ENCODE results near the gene ANKRD53. TPM values are rescaled to one million over a fixed set of nuclear protein-coding genes. Genes with fewer than 3 reads are reported as not detected.
"Not testable (repeated sequence)": the region's sequence is repeated elsewhere in the genome, so short reads cannot be mapped to it uniquely, and the experiment has no call there.

The ANKRD53 gene
- total RNA-seq, 2 donors from 2014 or later: 0.78 to 1.7 TPM

GRCh38 chr2:70992945-70993853 is 14.8 kb downstream of the ANKRD53 start:
- H3K4me3 ChIP-seq: peak overlapping the region; percentile 98 to 99
- peak overlapping the region in 1 of 2 donors; percentile 93 for H3K27ac ChIP-seq
- no peak for TF ChIP-seq CTCF (IDR thresholded peaks at IDR 0.05)
- H3K36me3 ChIP-seq: peaks cover 38% of the 10 kb centered on the region
- peaks cover 0 to 30% of the 10 kb centered on the region in 2 donors for H3K4me1 ChIP-seq
- H3K27me3 ChIP-seq: no peaks in the 10 kb centered on the region
- peak; percentile 38 for DNase-seq (ENCODE audit: low spot score)
- no peaks in the 10 kb centered on the region for H3K9me3 ChIP-seq

DNA sequence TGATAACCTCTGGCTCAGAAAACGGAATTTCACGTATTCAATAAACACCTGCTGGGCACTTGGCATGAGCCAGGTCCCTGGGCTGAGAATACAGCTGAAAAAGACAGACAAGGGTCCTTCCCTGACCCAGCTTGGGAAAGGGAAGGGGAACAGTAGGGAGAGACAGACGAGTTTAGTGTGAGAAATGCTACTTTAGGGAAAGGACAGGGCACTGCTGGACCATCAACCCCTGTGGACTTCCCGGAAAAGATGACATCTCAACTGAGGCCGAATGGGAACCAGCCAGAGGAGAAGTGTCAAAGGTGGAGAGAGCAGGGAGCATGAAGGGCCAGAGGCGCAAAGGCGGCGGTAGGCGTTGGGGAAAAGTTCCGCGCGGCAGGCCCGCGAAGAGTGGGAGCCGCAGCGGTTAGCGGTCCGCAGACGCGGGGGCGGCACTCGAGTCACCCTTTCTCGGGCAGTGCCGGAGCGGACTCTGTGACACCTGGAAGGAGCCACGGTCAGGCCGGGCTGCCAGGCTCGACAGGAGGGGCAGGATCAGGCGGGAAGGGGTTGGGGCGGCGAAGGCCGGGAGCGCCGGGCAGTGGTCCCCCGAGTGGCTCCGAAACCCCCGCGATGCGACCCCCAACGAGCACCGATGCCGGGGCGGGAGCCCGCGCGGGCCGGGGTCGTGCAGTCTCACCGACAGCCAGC is 15.7 kb downstream of the ANKRD53 start:
- peaks cover 28% of the 10 kb centered on the region for H3K36me3 ChIP-seq
- TF ChIP-seq CTCF (IDR thresholded peaks at IDR 0.05): no peak
- DNase-seq (ENCODE audit: low spot score): peak; percentile 58

GRCh38 chr2:70994699-70995425 is 16.4 kb downstream of the ANKRD53 start, which contains the start of gene TEX261:
TSS of gene TEX261 (minus strand) at chr2:70994873. CDS start at chr2:70994757, 116 bp downstream.
- TF ChIP-seq CTCF (IDR thresholded peaks at IDR 0.05): peak; percentile 68 to 72
- Histone ChIP-seq H3K4me3 (peak within 1 kb of the TSS; percentile 98 to 99), H3K36me3 (peaks cover 22% of the 10 kb centered on the region), H3K27ac (peak within 1 kb of the TSS; percentile 87 to 93), H3K9me3 (no peaks in the 10 kb centered on the region), H3K27me3 (no peaks in the 10 kb centered on the region), H3K4me1 (peaks cover 0 to 23% of the 10 kb centered on the region in 2 donors)
- peak; percentile 82 for DNase-seq (ENCODE audit: low spot score)

More for the DNA sequence above, 15.7 kb downstream of the ANKRD53 start:
- Histone ChIP-seq H3K27me3 (no peaks in the 10 kb centered on the region), H3K9me3 (no peaks in the 10 kb centered on the region), H3K27ac (peak overlapping the region; percentile 87 to 93), H3K4me3 (peak overlapping the region; percentile 98 to 99), H3K4me1 (peaks cover 0 to 23% of the 10 kb centered on the region in 2 donors)

- Histone ChIP-seq H3K27me3 (no peaks in the 10 kb centered on the region), H3K9me3 (no peaks in the 10 kb centered on the region)
Measured at GRCh38 chr2:70995426-70995729, 16.9 kb downstream of the ANKRD53 start.

DNA sequence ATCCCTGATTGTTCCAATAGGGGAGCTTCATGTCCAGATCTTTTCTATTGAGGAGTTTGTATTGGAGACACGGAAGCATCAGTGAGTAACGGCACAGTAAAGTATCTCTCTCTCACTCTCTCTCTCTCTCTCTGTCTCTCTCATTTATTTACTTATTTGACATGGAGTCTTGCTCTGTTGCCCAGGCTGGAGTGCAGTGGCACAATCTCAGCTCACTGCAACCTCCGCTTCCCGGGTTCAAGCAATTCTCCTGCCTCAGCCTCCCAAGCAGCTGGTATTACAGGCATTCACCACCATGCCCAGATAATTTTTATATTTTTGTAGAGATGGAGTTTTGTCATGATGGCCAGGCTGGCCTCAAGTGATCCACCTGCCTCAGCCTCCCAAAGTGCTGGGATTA is 20.5 kb downstream of the ANKRD53 start:
- not testable (repeated sequence) for H3K27me3 ChIP-seq; H3K36me3 ChIP-seq; H3K9me3 ChIP-seq; H3K4me3 ChIP-seq; DNase-seq (ENCODE audit: low spot score); H3K27ac ChIP-seq
- H3K4me1 ChIP-seq: peaks cover 0 to 18% of the 10 kb centered on the region in 2 donors

More at GRCh38 chr2:70995426-70995729, 16.9 kb downstream of the ANKRD53 start:
- Histone ChIP-seq H3K4me1 (peaks cover 0 to 23% of the 10 kb centered on the region in 2 donors), H3K4me3 (peak overlapping the region; percentile 98 to 99), H3K27ac (peak overlapping the region in 1 of 2 donors; percentile 12), H3K36me3 (peaks cover 17% of the 10 kb centered on the region)
- peak; percentile 57 for DNase-seq (ENCODE audit: low spot score)
- TF ChIP-seq CTCF (IDR thresholded peaks at IDR 0.05): peak in 1 of 2 donors; percentile 20
